Keratinocyte (primary cell): Measurements from ENCODE around the gene CD81. TPM values are rescaled to one million over a fixed set of nuclear protein-coding genes. Genes with fewer than 3 reads are reported as not detected.

Experiments used
- DNase-seq: peaks from one replicate; pipeline ENCODE4 v3.0.0-alpha.2; 2011; ENCODE audit warnings: low read depth, missing footprints, low spot score
- FAIRE-seq: peaks from 2 replicates; lab custom pipeline; 2011; peaks lifted over from hg19 to GRCh38; lab: Jason Lieb, UNC
- H2AFZ ChIP-seq: 2 replicates; pipeline ENCODE4 v1.6.0; 2012; ENCODE audit warnings: low read length, control low read depth, inconsistent platforms; ENCODE audit not compliant: control insufficient read depth
- H3K27ac ChIP-seq: 2 replicates; pipeline ENCODE4 v1.5.1; 2011; ENCODE audit warnings: low read length; ENCODE audit not compliant: control insufficient read depth, insufficient read depth
- H3K27me3 ChIP-seq: 3 replicates; pipeline ENCODE4 v1.6.0; 2011; ENCODE audit warnings: low read length; ENCODE audit not compliant: control insufficient read depth, insufficient read depth; ENCODE audit errors: extremely low read depth
- H3K36me3 ChIP-seq, 2 experiments: 2 replicates in 1 of 2; 3 replicates in 1 of 2; pipeline ENCODE4 v1.5.1; 2011; ENCODE audit warnings: low read length in 2 of 2, mild to moderate bottlenecking in 1 of 2; ENCODE audit not compliant: control insufficient read depth in 2 of 2, insufficient read depth in 2 of 2; ENCODE audit errors: extremely low read depth in 1 of 2
- H3K4me1 ChIP-seq: 3 replicates; pipeline ENCODE4 v1.5.1; 2011; ENCODE audit warnings: low read length; ENCODE audit not compliant: control insufficient read depth, insufficient read depth; ENCODE audit errors: extremely low read depth
- H3K4me2 ChIP-seq: 3 replicates; pipeline ENCODE4 v1.6.0; 2011; ENCODE audit warnings: low read depth, low read length; ENCODE audit not compliant: control insufficient read depth, insufficient read depth; ENCODE audit errors: extremely low read depth
- H3K4me3 ChIP-seq, 3 experiments: fragments of 200-600 bp in 1 of 3; sonication (generic) in 1 of 3; 2 replicates in 2 of 3; 3 replicates in 1 of 3; pipeline ENCODE4 v1.5.1; 2011 to 2016; ENCODE audit warnings: low read length in 3 of 3, mild to moderate bottlenecking in 3 of 3, control low read depth in 2 of 3, inconsistent platforms in 1 of 3, low read depth in 1 of 3, mixed read lengths in 1 of 3, mixed run types in 1 of 3, moderate library complexity in 1 of 3; ENCODE audit not compliant: control insufficient read depth in 2 of 3, insufficient read depth in 2 of 3; ENCODE audit errors: extremely low read depth in 1 of 3
- H3K79me2 ChIP-seq: 2 replicates; pipeline ENCODE4 v1.6.0; 2012; ENCODE audit warnings: low read length; ENCODE audit not compliant: control insufficient read depth, insufficient read depth
- H3K9ac ChIP-seq: 3 replicates; pipeline ENCODE4 v1.6.0; 2011; ENCODE audit warnings: low read length; ENCODE audit not compliant: control insufficient read depth, insufficient read depth; ENCODE audit errors: extremely low read depth
- H3K9me1 ChIP-seq: 3 replicates; pipeline ENCODE4 v1.6.0; 2011; ENCODE audit warnings: low read length; ENCODE audit not compliant: control insufficient read depth, insufficient read depth; ENCODE audit errors: extremely low read depth
- H3K9me3 ChIP-seq: 2 replicates; pipeline ENCODE4 v1.5.1; 2012; ENCODE audit warnings: low read depth, low read length; ENCODE audit not compliant: control insufficient read depth
- H4K20me1 ChIP-seq: 3 replicates; pipeline ENCODE4 v1.6.0; 2011; ENCODE audit warnings: low read length; ENCODE audit not compliant: control insufficient read depth, insufficient read depth; ENCODE audit errors: extremely low read depth
- CTCF ChIP-seq, 3 experiments: IDR thresholded peaks in 1 of 3; conservative IDR thresholded peaks in 1 of 3; optimal IDR thresholded peaks in 1 of 3; 2 replicates in 2 of 3; 3 replicates in 1 of 3; pipeline versions ENCODE3 to v1.5.1; 2011; ENCODE audit warnings: low read length in 3 of 3, mild to moderate bottlenecking in 3 of 3, moderate library complexity in 2 of 3, control low read depth in 1 of 3, inconsistent platforms in 1 of 3; ENCODE audit not compliant: insufficient read depth in 2 of 3; ENCODE audit errors: extremely low read depth in 1 of 3
- EZH2 ChIP-seq: IDR thresholded peaks from one replicate; pipeline ENCODE4 v1.6.1; 2012; ENCODE audit warnings: inconsistent platforms, mild to moderate bottlenecking, low read length, moderate library complexity
- dilution Hi-C: fragments of 300-500 bp; cut with MboI; formaldehyde crosslinking; loops from one replicate; pipeline ENCODE4 v1.7.0; 2020; ENCODE audit warnings: low sequenced_read_pairs; ENCODE audit not compliant: extremely low pct_ligation_motif_present
- polyA plus RNA-seq, 5 experiments: library from polyadenylated mRNA; depleted of rRNA in 3 of 5; stranded (reverse) in 3 of 5; stranded (forward) in 1 of 5; unstranded in 1 of 5; fragments of >200 nt; gene quantifications; 1 replicate in 1 of 5; 2 replicates in 3 of 5; 3 replicates in 1 of 5; pipeline versions ENCODE4 v1.2.1 to v1.2.3, GENCODE V29; 2011 to 2012; ENCODE audit warnings: missing spikeins in 2 of 5, low read depth in 1 of 5, low replicate concordance in 1 of 5

The CD81 gene
- polyA plus RNA-seq, 1 donor (not counting 4 experiments of a cell fraction or from before 2014, with no cell fraction given) = 194 TPM

DNA sequence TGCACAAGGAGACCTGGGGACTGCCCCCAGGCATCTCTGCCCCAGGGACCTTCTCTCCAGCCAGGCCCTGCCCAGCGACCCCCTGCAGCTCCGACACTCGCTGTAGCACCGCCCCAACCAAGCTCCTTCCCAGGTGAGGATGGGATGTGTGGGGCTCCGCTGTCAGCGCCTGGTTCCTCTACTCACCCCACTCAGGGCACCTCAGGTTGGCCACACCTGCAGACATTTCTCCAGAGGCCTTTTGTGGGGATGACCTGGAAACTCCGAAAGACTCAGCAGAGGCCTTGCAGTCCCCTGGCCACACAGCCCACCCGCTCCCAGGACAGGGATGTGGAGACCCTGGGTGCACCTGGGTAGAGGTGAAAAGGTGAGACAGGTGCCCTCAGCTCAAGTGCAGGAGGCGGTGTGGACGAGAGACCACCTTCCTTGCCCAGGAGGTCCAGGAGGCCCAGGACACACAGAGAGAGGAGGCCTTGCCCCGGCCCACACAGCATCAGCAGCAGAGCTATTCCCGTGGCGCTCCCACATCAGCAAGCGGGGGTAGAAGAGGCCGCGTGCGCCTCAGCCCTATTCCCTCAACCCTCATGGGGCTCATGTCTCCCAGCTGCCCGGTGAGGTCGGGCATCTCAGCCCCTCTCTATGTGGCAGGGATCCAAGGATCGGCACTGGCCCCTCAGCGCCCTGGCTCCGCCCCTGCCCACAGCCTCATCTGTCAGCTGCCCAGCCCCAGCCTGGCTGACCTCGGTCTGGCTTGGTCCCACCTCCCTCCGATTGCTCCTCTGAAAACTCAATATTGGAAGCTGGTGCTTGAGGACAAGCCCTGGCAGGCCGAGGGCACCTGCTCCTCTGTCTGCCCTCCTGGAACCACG is 46.3 kb downstream of the CD81 start:
- H3K27ac ChIP-seq = no peak overlapping the region
- H3K4me2 ChIP-seq = no peak overlapping the region
- H3K79me2 ChIP-seq = no peaks in the 10 kb centered on the region
- TF ChIP-seq EZH2 = no peak
- no peak for TF ChIP-seq CTCF (optimal IDR thresholded peaks at IDR 0.05 in 1 of 3, IDR thresholded peaks at IDR 0.05 in 1 of 3, conservative IDR thresholded peaks at IDR 0.05 in 1 of 3; ENCODE audit: extremely low read depth in 1 of 3, insufficient read depth in 2 of 3, low read length in 3 of 3)
- H4K20me1 ChIP-seq = no peaks in the 10 kb centered on the region
- H2AFZ ChIP-seq = no peak overlapping the region
- FAIRE-seq = no peak
- no peaks in the 10 kb centered on the region for H3K9me1 ChIP-seq
- dilution Hi-C loops = no loop called here
- no peak for DNase-seq
- no peak overlapping the region for H3K9ac ChIP-seq
- H3K9me3 ChIP-seq = no peaks in the 10 kb centered on the region
- H3K4me1 ChIP-seq = no peaks in the 10 kb centered on the region
- H3K27me3 ChIP-seq = peaks cover 7% of the 10 kb centered on the region
- H3K36me3 ChIP-seq = no peaks in the 10 kb centered on the region
- H3K4me3 ChIP-seq = no peak overlapping the region

- no peak overlapping the region for H3K4me2 ChIP-seq
- H3K9me3 ChIP-seq = no peaks in the 10 kb centered on the region
- no peak overlapping the region for H2AFZ ChIP-seq
- TF ChIP-seq EZH2 = no peak
- TF ChIP-seq CTCF (optimal IDR thresholded peaks at IDR 0.05 in 1 of 3, IDR thresholded peaks at IDR 0.05 in 1 of 3, conservative IDR thresholded peaks at IDR 0.05 in 1 of 3; ENCODE audit: extremely low read depth in 1 of 3, insufficient read depth in 2 of 3, low read length in 3 of 3) = no peak
- no peaks in the 10 kb centered on the region for H3K36me3 ChIP-seq
- dilution Hi-C loops = no loop called here
- DNase-seq (no peak), FAIRE-seq (no peak)
- H3K4me1 ChIP-seq = no peaks in the 10 kb centered on the region
- no peaks in the 10 kb centered on the region for H3K9me1 ChIP-seq
- H3K4me3 ChIP-seq = no peak overlapping the region
- no peak overlapping the region for H3K27ac ChIP-seq
- no peaks in the 10 kb centered on the region for H4K20me1 ChIP-seq
- no peak overlapping the region for H3K9ac ChIP-seq
- H3K79me2 ChIP-seq = no peaks in the 10 kb centered on the region
- peaks cover 7% of the 10 kb centered on the region for H3K27me3 ChIP-seq
Measured at GRCh38 chr11:2424811-2425495, 47.8 kb downstream of the CD81 start.
